PFSK-1 (cell line): ENCODE measurements around the gene TP53I11.

ENCODE experiments used
- FOXP2 ChIP-seq: optimal IDR thresholded peaks from 2 replicates; pipeline ENCODE3; 2011; ENCODE audit warnings: borderline replicate concordance, control low read depth, inconsistent platforms; ENCODE audit not compliant: insufficient read depth; ENCODE audit errors: extremely low read length, extremely low read depth
- POLR2AphosphoS5 ChIP-seq: IDR thresholded peaks from 2 replicates; pipeline ENCODE4 v1.6.1; 2012; ENCODE audit warnings: low read depth, mild to moderate bottlenecking, control low read depth, low read length, moderate library complexity
- SIN3A ChIP-seq: IDR thresholded peaks from 2 replicates; pipeline ENCODE4 v1.6.1; 2012; ENCODE audit warnings: mild to moderate bottlenecking, low read length, moderate library complexity, borderline replicate concordance; ENCODE audit not compliant: insufficient read depth
- TAF1 ChIP-seq: IDR thresholded peaks from 2 replicates; pipeline ENCODE4 v1.6.1; 2012; ENCODE audit warnings: low read length, control low read depth, borderline replicate concordance; ENCODE audit not compliant: insufficient read depth
- TF ChIP-seq, protein P1 (sequence below), 2 experiments: IDR thresholded peaks; 2 replicates each; pipeline versions ENCODE4 v1.6.1 to v1.8.0; 2011 to 2012; ENCODE audit warnings: low read depth in 2 of 2, low read length in 2 of 2, control low read depth in 1 of 2, inconsistent platforms in 1 of 2, mild to moderate bottlenecking in 1 of 2, moderate library complexity in 1 of 2; ENCODE audit not compliant: insufficient read depth in 1 of 2

Gene TP53I11

GRCh38 chr11:44909557-44909956, 41.1 kb downstream of the TP53I11 start:
- no peak for TF ChIP-seq POLR2AphosphoS5
- TF ChIP-seq SIN3A, result no peak
- TF ChIP-seq, protein P1, sequence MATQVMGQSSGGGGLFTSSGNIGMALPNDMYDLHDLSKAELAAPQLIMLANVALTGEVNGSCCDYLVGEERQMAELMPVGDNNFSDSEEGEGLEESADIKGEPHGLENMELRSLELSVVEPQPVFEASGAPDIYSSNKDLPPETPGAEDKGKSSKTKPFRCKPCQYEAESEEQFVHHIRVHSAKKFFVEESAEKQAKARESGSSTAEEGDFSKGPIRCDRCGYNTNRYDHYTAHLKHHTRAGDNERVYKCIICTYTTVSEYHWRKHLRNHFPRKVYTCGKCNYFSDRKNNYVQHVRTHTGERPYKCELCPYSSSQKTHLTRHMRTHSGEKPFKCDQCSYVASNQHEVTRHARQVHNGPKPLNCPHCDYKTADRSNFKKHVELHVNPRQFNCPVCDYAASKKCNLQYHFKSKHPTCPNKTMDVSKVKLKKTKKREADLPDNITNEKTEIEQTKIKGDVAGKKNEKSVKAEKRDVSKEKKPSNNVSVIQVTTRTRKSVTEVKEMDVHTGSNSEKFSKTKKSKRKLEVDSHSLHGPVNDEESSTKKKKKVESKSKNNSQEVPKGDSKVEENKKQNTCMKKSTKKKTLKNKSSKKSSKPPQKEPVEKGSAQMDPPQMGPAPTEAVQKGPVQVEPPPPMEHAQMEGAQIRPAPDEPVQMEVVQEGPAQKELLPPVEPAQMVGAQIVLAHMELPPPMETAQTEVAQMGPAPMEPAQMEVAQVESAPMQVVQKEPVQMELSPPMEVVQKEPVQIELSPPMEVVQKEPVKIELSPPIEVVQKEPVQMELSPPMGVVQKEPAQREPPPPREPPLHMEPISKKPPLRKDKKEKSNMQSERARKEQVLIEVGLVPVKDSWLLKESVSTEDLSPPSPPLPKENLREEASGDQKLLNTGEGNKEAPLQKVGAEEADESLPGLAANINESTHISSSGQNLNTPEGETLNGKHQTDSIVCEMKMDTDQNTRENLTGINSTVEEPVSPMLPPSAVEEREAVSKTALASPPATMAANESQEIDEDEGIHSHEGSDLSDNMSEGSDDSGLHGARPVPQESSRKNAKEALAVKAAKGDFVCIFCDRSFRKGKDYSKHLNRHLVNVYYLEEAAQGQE (IDR thresholded peaks at IDR 0.05; ENCODE audit: insufficient read depth in 1 of 2, low read depth in 2 of 2, low read length in 2 of 2), result no peak
- TF ChIP-seq TAF1, result no peak
- no peak for TF ChIP-seq FOXP2

- TF ChIP-seq, protein P1 (IDR thresholded peaks at IDR 0.05; ENCODE audit: insufficient read depth in 1 of 2, low read depth in 2 of 2, low read length in 2 of 2), result no peak
- TF ChIP-seq TAF1 (no peak), FOXP2 (no peak), POLR2AphosphoS5 (no peak), SIN3A (no peak)
These were observed 44.0 kb downstream of the TP53I11 start for GRCh38 chr11:44906649-44907048.

- TF ChIP-seq FOXP2 (no peak), SIN3A (no peak), POLR2AphosphoS5 (no peak), TAF1 (no peak)
- TF ChIP-seq, protein P1 (IDR thresholded peaks at IDR 0.05; ENCODE audit: insufficient read depth in 1 of 2, low read depth in 2 of 2, low read length in 2 of 2), result no peak
These were observed 45.4 kb downstream of the TP53I11 start for GRCh38 chr11:44905131-44905866.

DNA sequence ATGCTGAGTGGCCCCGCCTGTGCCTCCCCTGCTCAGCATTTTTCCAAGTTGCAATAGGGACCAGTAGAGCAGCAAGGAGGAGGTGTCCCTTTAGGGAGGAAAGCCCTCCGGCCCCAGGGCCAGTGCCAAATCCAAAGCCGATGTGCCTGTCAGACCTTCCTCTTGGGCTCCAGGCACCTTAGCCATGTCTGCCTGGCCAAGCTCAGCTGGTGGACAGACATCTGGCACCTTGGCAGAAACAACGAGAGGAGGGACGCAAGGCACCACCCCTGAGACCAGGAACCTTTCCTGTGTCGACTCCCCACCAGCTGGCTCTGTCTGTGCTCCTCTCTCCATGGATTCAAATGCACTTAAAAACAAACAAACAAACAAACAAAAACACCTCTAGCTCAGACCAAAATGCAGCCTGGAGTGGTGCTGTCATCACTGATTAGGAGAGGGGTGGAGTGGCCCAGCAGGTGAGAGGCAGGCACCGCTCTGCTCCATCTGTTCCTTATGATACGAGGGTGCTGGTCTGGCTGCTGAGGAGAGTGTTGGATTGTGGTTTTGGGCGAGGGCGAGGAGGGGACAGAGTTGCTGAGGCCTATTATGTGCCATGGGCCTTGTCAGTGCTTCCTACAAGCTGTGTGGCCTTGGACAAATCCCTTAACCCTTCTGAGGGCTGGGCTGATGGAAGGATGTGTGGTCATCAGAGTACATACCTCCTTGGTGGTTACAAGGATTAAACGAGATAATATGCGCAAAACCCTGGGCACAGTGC, 46.2 kb downstream of the TP53I11 start:
- TF ChIP-seq, protein P1 (IDR thresholded peaks at IDR 0.05; ENCODE audit: insufficient read depth in 1 of 2, low read depth in 2 of 2, low read length in 2 of 2), result no peak
- no peak for TF ChIP-seq TAF1
- TF ChIP-seq POLR2AphosphoS5, result no peak
- no peak for TF ChIP-seq FOXP2
- TF ChIP-seq SIN3A, result no peak
